ENCODE measurements around the gene LIMS2.

GRCh38 chr2:127641846-127642507 is 33.4 kb downstream of the LIMS2 start:
- TF ChIP-seq CSRNP3 (CRISPR knock-in tag; IDR thresholded peaks at IDR 0.05) (no peak), RARB (CRISPR knock-in tag; IDR thresholded peaks at IDR 0.05) (no peak), ARNTL (CRISPR knock-in tag; IDR thresholded peaks at IDR 0.05; ENCODE audit: borderline replicate concordance, low read depth) (no peak), TCF4 (CRISPR knock-in tag; IDR thresholded peaks at IDR 0.05; ENCODE audit: borderline replicate concordance) (no peak)
